ENCODE measurements around the gene TNFAIP2. TPM values are rescaled to one million over a fixed set of nuclear protein-coding genes. Genes with fewer than 3 reads are reported as not detected.

TNFAIP2 gene
- total and polyA plus RNA-seq, 2 of the 4 experiments (the other 2 are of a cell fraction), result 6.3 to 9.6 TPM

DNA sequence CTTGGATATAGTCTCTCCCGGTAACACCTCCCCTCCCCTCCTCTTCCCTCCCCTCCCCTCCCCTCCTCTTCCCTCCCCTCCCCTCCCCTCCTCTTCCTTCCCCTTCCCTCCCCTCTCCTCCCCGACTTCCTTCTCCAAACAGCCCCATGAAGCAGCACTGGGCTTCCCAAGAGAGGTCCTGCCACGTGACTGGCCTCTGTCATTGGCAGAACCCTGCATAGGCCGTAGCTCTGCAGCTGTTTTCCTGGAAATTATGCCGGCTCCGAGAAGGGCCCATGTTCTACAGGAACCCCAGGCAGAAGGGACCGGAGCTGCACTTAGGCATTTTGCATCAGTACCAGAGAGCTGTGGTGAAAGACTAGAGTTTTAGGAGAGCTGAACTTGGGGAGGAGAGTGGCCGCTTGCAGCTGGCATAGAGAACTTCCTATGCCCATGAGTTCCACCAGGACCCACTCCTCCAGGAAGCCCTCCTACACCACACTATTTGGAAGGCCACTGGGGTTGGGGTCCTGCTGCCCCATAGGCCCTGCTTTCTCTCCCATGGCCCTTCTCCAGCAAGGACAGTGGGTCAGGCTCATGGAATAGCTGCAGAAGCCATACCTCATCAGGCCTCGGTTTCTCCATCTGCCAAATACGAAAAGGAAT, 5.1 kb upstream of the TNFAIP2 start:
- Histone ChIP-seq H3K4ac (ENCODE audit: low read depth, low read length) (peak overlapping the region; percentile 64; the same call in 1 of the 2 replicates), H2BK5ac (ENCODE audit: low read depth, low read length, poor library complexity, severe bottlenecking) (no peak overlapping the region), H2BK20ac (ENCODE audit: low read depth, low read length) (peak overlapping the region; percentile 42; the same call in 1 of the 2 replicates), H3K56ac (ENCODE audit: extremely low read depth, insufficient read depth, low read length) (no peak overlapping the region), H4K5ac (ENCODE audit: low read depth, low read length) (peak overlapping the region; percentile 5; the same call in 1 of the 2 replicates), H3K9me3 (ENCODE audit: control insufficient read depth, insufficient read depth, low read length) (no peaks in the 10 kb centered on the region), H2AFZ (replicated peaks; ENCODE audit: low read length, poor library complexity) (peak overlapping the region; percentile 79), H2BK15ac (ENCODE audit: low read depth, low read length) (peak overlapping the region; percentile 34; the same call in 1 of the 3 replicates), H2BK120ac (ENCODE audit: low read depth, low read length) (no peak overlapping the region; the same call in 1 of the 2 replicates), H3K79me1 (ENCODE audit: low read depth in 1 of 2, low read length in 2 of 2) (no peaks in the 10 kb centered on the region), H4K8ac (ENCODE audit: low read depth in 2 of 2, low read length in 2 of 2) (peak overlapping the region in 1 of 2 experiments; percentile 68; a peak in 1 of 4 replicates), H3K4me3 (ENCODE audit: insufficient read depth, low read depth, low read length) (no peak overlapping the region), H3K9ac (ENCODE audit: low read depth, low read length) (no peak overlapping the region), H3K23ac (ENCODE audit: low read depth, low read length) (no peak overlapping the region), H3K27me3 (ENCODE audit: control insufficient read depth, insufficient read depth, low read length) (no peaks in the 10 kb centered on the region), H2AK9ac (replicated peaks; ENCODE audit: low read depth, low read length, poor library complexity) (peak overlapping the region; percentile 23), H3K4me2 (ENCODE audit: low read depth, low read length) (no peak overlapping the region; the same call in 1 of the 2 replicates), H4K20me1 (ENCODE audit: insufficient read depth, low read length) (no peaks in the 10 kb centered on the region), H3K18ac (ENCODE audit: low read depth, low read length) (peak overlapping the region; percentile 24; the same call in 1 of the 2 replicates), H2AK5ac (ENCODE audit: low read depth, low read length) (peak overlapping the region; percentile 35), H4K91ac (ENCODE audit: insufficient read depth, low read depth, low read length) (peak overlapping the region; percentile 37; the same call in 1 of the 2 replicates), H3K27ac (ENCODE audit: insufficient read depth, low read length) (no peak overlapping the region), H3K4me1 (ENCODE audit: control insufficient read depth, insufficient read depth, low read length) (peaks cover 24% of the 10 kb centered on the region), H3K36me3 (ENCODE audit: control insufficient read depth, insufficient read depth, low read length) (no peaks in the 10 kb centered on the region), H3K14ac (replicated peaks; ENCODE audit: low read depth, low read length) (peak overlapping the region; percentile 37; the same call in 1 of the 2 replicates), H3K9me1 (ENCODE audit: insufficient read depth, low read length) (no peaks in the 10 kb centered on the region)
- 32% methylated on average over 2 of the region's 10 CpGs; no CpG with 5 or more reads in 1 of the 2 experiments for WGBS, 2 experiments (ENCODE audit: extremely low coverage in 2 of 2, insufficient read length in 1 of 2)
- POLR2A ChIA-PET (ENCODE audit: unreplicated experiment), result no interaction called here
- CTCF ChIA-PET, result no interaction called here
- ATAC-seq (ENCODE audit: low read depth) (peak; percentile 55), DNase-seq (peak; percentile 35)
- TF ChIP-seq, protein P1, sequence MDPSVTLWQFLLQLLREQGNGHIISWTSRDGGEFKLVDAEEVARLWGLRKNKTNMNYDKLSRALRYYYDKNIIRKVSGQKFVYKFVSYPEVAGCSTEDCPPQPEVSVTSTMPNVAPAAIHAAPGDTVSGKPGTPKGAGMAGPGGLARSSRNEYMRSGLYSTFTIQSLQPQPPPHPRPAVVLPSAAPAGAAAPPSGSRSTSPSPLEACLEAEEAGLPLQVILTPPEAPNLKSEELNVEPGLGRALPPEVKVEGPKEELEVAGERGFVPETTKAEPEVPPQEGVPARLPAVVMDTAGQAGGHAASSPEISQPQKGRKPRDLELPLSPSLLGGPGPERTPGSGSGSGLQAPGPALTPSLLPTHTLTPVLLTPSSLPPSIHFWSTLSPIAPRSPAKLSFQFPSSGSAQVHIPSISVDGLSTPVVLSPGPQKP (IDR thresholded peaks at IDR 0.05; ENCODE audit: borderline replicate concordance, low read depth, low read length), result no peak
- TF ChIP-seq, protein P2, sequence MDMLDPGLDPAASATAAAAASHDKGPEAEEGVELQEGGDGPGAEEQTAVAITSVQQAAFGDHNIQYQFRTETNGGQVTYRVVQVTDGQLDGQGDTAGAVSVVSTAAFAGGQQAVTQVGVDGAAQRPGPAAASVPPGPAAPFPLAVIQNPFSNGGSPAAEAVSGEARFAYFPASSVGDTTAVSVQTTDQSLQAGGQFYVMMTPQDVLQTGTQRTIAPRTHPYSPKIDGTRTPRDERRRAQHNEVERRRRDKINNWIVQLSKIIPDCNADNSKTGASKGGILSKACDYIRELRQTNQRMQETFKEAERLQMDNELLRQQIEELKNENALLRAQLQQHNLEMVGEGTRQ (IDR thresholded peaks at IDR 0.05; ENCODE audit: low read depth, low read length), result peak; percentile 62; the same call in 1 of the 2 replicates
- TF ChIP-seq MAFK (IDR thresholded peaks at IDR 0.05; ENCODE audit: low read depth, low read length), result no peak
- no peak for TF ChIP-seq FOS (IDR thresholded peaks at IDR 0.05; ENCODE audit: low read depth, low read length)
- in situ Hi-C loops (cut with MboI; ENCODE audit: low sequenced_read_pairs) (no loop called here), dilution Hi-C loops (cut with HindIII; ENCODE audit: low sequenced_read_pairs, unreplicated experiment) (no loop called here), intact Hi-C loops (cut with micrococcal nuclease) (no loop called here)
- no TSS peak for BruUV-seq (replicated peaks)

Data from IMR-90 (cell line).